ENCODE results near the gene NPBWR2.
A peak's percentile ranks its signal among the peaks of the same experiment; 100 is the strongest.

NPBWR2 gene

DNA sequence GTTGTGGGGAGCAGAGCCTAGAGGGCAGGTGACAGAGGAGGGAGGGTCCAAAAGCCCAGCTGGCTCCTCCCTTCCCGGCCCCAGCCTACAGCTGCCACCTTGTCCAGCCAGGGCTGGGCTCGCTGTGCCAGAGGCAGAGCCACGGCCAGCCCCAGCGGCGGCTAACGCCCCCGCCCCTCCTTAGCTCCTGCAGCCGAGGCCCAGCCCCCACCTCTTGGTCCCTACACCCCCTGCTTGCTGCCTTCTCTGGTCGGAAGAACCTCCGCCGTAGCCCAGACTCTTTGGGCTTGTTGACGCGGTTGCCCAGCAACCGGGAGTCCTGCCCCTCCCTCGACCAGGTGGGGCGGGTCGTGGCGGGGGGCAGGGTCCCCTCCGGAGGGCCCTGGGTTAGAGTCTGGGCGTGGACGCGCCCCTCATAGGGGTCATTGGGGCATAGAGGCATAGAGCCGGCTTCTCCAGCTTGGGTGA is 22.6 kb downstream of the NPBWR2 start:
- no peak for DNase-seq (ENCODE audit: low spot score)

DNA sequence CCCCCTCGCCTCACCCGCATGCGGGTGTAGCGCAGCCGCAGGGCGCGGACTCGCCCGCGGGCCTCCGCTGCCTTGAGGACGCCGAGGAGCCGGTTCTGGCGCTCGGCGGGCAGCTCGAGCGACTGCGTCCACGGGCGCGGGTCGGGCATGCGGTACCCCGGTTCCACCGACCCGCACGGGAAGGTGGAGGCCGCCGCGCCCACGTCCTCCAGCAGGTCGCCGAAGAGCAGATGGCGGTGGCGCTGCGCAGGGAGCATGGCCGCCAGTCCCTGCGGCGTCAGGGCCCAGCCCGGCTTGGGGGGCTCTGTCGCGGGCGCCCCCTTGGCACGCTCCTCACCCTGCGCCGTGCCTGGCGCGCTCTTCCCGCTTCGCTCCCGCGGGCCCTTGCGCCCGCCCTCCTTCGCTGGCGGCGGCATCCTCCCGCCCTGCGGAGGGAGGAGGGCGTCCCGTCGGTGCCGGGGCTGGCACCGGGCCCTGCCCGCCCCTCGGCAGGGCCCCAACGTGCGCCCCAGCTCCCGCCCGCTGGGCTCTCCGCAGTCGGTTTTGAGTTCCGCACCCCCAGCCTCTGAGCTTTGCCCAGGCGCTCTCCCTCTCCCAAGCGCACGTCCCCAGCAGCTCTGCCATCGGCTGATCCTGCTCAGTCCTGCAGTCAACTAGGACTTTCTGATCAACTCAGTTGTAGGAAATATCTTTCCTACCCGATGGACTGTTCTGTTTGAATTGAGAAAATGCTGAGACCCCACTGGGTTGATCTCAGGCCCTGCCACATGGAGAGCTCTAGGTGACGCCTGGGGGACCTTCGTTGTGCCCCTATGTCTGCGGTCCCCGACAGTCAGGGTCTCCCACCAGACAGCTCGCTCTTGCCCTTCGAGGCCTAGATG is 23.3 kb downstream of the NPBWR2 start, which contains the start of gene LKAAEAR1:
TSS of gene LKAAEAR1 (minus strand) at position 595 of the 881 bp plus-strand sequence. CDS start at position 416, 179 bp downstream.
- DNase-seq (ENCODE audit: low spot score): no peak

DNA sequence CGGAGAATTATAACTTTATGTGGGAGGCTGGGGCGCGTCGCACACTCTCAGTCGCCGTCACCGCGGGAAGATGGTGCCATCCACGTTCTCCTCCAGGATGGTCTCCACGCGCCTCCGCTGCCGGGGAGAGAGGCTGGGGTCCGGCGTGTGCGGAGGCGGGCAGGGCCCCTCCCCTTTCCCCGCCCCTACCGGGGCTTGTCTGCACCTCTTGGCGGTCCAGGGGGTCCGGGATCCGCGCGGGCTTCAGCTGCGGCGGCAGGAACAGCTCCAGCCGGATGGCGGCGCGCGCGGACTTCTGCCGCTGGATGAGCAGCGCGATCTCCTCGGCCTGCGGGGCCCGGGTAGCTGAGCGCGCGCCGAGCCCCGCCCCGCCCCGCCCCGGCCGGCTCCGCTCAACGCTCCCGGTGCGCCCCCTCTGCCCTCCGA is 24.0 kb downstream of the NPBWR2 start:
- DNase-seq (ENCODE audit: low spot score): peak; percentile 45

DNA sequence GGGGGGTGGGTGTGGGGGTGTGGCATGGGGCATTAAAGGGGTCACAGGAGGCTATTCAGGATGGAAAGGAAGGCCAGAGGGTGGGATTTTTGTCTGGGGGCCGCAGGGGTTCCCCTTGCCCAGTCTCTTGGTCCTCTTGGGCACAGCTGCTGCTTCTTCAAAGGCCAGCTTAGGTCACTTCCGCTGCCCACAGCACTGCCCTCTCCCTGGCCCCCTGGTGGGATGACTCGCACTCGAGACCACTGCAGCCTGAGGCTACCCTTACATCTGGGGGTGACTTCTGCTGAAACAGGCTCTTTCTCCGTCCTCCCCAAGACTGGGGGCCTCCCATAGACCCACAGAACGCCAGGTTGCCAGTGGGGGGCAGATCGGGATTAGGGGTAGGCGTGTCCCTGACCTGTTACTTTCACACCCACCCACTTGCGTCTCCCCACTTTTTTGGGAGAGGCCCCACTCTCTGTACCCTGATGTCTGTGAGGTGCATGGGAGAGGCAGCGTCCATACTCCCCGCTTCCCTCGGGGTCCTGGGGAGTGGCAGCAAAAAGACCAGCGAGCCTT is 24.5 kb downstream of the NPBWR2 start:
- DNase-seq (ENCODE audit: low spot score): no peak

DNA sequence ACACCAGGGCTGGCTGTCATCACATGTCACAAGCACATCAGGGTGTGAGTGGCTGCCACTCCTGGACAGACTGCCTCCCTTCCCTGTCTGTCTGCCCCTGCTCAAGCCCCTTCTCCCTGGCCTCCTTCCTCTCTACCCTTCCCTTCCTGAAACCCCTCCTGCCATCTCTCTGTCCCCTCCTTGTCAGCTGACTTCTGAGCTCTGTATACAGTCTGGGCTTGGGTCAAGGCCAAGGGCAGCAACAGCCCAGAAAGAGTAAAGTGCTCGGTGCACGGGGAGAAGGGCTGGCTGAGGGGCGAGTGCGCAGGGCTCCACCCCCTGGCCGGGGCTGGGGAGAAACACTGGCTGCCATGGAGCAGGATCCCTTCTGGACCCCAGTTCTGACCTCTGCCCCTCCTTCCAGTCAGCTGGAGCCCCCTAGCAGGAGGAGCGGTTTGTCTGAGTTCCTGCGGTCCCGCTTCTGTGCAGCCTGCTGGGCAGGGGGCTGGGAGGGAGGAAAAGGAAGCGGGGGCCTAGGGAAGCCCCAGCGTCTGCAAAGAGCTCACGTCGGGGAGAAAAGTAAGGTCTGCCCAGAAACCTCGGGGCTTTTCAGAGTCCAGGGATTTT is 25.1 kb downstream of the NPBWR2 start:
- DNase-seq (ENCODE audit: low spot score): no peak

DNA sequence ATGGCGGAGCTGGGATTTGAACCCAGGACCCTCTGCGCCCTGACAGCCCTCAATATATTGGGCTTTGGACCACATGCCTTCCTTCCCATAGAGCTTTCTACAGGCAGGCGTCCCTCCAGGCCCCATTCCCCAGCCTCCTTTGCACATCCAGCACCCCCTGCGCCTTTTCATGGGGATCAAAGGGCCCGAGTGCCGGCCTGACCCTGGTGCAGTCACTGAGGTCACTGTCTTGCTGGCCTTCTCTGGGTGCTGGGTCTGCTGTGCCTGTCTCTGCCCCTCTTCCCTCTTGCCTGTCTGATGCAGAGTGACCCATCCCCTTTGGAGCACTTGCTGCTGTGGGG is 25.8 kb downstream of the NPBWR2 start:
- no peak for DNase-seq (ENCODE audit: low spot score)

DNA sequence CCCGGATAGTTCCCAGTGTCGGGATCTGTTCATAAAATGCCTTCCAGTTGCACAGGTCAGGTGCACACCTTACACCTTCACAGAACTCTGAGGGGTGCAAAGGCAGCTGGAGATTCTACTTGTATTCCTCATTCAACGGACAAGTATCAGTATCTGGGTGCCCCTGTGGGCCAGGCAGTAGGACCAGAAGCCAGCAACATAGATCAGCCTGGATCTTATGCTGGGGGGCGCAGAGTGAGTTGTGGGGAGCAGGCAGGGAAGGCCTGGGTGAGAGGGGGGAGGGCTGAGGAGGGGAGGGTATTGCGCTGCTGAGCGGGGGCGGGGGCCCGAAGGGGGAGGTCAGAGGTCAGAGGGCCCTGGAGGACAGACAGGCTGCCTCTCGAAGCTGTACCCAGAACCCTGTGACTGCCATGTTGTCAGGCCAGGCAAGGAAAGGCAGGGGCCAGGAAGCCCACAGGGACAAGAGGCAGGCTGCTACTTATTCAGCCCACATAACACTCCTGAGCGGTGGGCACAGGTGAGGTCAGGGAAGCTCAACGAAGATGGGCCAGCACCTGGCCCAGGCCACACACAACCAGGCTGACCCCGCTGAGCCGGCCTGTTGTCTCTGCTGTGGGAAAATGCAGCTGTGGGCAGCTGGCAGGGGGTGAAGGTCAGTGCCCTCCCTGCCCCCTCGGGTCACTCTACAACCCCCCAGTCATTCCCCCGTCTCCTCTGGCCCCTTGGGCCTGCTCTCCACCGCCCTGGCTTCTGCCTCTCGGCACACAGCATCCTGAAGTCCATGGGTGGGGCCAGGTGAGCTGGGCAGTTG is 26.3 kb downstream of the NPBWR2 start:
- no peak for DNase-seq (ENCODE audit: low spot score)

DNA sequence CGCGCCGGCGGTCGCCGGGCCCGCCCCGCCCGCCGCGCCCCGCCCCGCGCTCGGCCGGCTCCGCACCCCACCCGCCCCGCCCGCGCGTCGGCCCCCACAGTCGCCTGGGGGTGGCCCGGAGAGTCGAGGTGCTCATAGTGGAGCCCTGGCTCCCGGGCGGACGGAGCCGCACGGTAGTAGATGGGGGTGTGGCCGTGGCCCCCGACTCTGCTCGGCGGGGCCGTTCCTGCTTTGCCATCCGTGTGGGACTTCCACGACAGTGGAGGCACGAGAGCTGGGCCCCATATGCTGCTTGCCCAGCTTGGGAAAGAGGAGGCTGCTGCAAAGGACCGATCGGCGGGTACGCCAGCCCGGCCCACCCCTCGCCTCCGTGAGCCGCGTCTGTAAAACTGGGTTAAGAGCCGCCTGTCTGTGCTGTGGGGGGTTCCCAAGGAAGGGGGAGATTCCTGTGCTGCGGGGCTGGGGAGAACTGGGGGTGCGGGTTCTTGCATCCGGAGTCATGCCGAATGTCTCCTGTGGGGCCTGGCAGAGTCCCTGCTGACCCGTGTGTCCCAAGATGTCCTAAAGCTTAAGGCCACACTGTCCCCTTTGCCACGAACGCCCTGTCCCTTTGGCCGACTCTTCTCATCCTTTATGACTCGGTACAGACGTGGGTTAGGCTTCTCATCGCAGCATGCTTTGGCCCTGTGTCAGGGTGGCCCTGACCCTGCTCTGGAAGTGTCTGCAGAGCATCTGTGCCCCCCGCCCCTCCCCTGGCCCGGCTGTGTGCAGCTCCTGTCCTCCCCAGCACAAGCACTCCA is 27.2 kb downstream of the NPBWR2 start, which contains the start of gene OPRL1:
TSS of gene OPRL1 (plus strand) at position 70 of the 800 bp plus-strand sequence. CDS start 12,639 bp downstream, outside the sequence.
- DNase-seq (ENCODE audit: low spot score): no peak

DNA sequence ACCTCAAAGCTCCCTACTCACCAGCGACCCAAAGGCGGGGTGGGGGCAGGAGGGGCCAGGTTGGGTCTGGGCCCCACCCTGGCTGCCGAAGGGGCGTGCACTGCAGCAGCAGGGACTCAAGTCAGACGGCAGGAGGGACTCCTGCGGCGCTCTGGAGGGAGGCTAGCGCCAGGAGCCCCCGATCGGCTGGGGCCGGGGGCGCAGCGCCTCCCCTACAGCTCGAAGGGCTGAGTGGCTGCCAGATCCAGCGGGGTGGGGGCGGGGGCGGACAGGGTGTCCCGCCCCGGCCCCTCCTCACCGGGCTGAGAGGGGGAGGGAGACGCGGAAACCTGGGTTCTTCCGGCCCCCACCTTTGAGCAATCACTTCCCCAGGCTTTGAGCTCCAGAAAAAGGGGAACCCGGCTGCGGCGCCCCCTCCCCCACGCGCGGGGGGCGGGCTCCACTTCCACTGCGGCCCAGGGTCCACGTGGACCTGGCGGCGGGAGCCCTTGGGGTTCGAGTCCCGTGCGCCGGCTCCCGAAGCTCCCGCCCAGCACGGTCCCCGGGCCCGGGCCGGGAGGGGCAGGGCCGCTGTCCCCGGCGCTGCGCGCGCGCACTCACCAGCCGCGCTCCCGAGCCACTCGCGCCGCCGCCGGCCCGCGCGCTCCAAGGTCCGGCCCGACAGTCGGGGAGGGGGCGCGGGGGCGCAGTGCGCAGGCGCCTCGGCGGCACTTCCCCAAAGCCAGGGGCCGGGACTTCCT is 27.9 kb downstream of the NPBWR2 start, which contains the start of gene RGS19:
TSS of gene RGS19 (minus strand) at position 246 of the 740 bp plus-strand sequence. CDS start 2,632 bp downstream, outside the sequence.
- peak; percentile 45 for DNase-seq (ENCODE audit: low spot score)

DNA sequence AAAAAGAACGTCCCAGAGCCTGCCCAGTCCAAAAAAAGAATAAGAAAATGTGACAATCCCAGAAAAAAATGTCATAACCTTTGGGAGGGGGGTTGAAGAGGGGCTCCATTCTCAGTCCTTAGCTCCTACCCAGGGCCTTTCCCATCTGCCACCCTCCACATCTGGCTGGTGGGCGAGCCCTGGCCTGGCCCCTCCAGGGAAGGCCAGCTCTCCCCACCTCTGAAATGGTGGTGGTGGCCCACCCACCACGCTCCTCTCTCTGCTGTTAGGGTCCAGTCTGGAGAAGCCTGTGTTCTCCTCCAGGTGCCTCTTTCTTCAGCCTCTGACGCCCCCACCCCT is 28.5 kb downstream of the NPBWR2 start:
- DNase-seq (ENCODE audit: low spot score): no peak

DNA sequence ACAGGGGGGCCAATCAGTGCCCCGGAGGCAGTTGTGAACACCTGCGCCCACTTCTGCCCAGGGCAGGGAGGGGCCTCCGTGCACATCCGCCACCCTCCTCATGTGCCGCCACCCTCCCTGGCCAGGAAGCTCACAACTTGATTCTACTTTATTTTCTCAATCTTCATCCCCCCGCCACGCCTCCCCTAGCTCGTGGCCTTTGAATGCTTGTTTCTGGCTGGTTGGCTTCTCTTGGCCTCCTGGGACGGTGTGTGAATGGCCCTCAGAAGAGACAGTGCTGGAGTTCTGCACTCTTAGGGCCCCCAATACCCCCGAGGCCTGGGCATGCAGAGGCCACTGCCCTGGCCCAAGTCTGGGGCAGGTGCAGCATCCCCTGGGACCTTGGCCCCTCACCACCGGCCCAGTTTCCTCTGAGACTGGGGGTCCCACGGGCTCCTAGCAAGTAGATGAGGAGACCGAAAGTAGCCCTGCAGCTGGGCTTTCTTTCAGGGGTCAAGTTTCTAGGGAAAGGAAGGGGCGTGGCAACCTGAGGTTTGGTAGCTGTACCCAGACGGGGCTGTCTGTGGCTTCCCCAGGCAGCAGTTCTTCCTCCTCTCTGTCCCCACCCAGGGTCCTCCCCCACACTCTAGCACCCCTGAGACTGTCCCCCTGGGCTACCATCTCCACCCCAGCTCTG is 29.4 kb downstream of the NPBWR2 start:
- DNase-seq (ENCODE audit: low spot score): no peak

DNA sequence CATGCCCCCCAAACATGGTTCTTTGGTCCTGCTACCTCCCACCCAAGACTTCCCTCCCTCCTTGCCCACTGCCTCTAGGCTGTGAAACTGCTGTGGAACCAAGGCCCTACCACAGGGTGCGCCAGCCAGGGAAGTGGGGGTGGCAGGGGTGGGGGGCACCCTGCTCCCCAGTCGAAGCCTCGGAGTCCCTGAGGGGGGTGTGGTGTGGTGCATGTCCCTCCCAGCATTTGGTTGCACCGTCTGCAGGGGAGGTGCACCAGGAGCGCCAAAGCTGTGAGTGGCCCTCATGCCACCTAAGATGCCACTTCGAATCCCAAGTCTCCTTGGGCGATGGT is 29.9 kb downstream of the NPBWR2 start:
- no peak for DNase-seq (ENCODE audit: low spot score)

DNA sequence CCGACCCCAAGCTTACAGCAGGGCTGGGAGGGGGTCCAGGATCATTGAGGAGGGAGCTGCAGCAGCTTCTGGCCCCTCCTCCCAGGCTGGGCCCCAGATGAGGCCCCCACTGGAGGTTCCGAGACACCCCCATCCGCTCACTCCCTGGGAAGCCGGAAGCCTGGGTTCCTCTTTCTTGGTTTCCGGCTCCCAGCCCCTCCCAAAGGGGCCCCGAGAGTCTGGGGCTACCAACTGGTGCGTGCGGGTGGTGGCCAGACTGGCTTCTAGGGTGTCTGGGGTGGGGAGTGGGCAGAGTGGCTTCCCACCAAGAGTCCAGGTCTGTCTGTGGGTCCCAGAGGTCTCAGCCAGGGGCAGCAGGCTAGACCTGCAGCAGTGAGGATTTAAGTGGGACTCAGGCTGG is 30.3 kb downstream of the NPBWR2 start:
- DNase-seq (ENCODE audit: low spot score): peak; percentile 33

DNA sequence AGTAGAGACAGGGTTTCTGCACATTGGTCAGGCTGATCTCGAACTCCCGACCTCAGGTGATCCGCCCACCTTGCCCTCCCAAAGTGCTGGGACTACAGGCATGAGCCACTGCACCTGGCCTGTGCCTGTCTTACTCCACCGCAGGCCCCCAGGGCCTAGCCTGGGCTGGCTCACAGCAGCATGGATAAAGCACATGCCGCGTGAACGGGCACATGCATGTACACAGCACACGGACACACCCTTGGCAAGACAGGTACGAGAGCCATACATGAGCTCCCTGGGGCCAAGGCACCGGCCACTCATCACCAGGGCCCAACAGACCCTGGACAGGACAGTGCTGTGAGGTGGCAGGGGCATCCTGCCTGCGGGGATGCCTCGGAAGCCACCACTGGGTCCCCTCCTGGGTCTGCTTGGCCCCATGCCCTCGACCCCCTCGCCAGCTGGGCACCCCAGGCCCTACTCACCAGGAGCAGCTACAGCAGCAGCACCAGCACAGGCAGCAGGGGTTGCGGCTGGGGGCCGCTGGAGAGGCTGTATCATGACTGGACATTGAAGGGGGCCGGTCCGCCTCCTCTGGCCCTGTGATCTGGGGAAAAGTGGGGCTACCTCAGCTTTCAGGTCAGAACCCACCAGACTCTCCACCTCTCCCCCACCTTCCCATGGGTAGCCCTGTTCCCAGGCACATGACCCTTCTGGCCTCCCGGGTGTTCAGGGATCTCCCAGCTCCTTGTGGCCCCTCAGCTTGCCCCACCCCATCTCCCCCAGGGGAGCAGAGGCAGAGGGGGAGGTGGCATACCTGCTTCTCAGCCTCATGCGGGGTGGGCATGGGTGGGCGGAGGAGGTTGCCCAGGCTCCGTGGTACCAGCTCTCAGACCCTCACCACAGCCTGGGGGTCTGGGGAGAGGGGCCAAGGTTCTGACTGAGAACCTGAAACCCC is 31.0 kb downstream of the NPBWR2 start:
- no peak for DNase-seq (ENCODE audit: low spot score)

DNA sequence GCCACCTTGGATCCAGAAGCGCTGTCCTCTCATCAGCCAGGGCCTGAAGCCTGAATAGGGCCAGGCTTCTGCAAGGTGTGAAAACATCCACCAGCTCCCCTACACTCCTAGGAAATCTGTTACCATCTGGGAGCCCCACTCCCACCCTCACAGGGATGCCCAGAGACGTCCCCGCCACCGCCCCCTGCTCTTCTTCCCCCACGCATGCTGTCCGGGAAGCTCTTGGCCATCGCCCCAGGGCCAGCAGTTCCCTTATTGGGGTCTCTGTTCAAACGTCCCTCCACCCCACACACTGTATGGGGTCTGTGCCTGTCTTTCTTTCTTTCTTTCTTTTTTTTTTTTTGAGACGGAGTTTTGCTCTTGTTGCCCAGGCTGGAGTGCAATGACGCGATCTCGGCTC is 31.8 kb downstream of the NPBWR2 start:
- no peak for DNase-seq (ENCODE audit: low spot score)

DNA sequence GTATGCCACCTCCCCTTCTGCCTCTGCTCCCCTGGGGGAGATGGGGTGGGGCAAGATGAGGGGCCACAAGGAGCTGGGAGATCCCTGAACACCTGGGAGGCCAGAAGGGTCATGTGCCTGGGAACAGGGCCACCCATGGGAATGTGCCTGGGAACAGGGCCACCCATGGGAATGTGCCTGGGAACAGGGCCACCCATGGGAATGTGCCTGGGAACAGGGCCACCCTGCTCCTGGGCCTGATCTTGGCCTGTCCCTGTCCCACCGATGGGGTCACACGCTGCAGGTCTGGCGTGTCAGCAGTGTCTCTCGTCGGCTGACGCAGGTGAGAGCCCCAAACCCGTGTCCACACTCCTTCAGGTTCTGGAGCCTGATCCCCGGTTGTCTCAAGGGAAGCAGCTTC is 32.4 kb downstream of the NPBWR2 start:
- no peak for DNase-seq (ENCODE audit: low spot score)

DNA sequence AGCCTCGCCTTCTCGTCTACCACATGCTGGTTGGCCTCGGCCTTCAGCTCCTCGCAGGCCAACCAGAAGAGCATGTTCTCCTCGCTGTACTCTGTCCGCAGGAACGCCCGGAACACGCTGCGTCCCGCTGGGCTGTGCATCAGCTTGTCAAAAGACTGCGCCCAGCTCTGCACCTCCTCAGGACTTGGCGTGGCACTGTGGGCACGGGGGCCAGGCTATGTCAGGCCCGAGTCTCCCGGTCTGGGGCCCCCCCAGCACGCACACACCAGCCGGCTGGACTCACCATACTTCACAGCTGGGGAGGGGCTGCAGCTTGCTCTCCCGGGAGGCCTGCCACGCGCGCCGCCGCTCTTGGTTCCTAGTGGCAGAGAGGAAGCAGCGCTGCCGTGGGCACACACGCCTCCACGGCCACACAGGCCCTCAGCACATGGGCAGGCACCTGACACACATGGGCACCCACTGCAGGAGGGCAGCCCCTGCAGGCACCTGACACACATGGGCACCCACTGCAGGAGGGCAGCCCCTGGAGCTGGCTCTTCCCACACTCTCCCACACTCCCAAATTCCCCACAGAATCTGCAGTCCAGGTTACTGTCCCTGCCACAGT is 33.1 kb downstream of the NPBWR2 start:
- no peak for DNase-seq (ENCODE audit: low spot score)

DNA sequence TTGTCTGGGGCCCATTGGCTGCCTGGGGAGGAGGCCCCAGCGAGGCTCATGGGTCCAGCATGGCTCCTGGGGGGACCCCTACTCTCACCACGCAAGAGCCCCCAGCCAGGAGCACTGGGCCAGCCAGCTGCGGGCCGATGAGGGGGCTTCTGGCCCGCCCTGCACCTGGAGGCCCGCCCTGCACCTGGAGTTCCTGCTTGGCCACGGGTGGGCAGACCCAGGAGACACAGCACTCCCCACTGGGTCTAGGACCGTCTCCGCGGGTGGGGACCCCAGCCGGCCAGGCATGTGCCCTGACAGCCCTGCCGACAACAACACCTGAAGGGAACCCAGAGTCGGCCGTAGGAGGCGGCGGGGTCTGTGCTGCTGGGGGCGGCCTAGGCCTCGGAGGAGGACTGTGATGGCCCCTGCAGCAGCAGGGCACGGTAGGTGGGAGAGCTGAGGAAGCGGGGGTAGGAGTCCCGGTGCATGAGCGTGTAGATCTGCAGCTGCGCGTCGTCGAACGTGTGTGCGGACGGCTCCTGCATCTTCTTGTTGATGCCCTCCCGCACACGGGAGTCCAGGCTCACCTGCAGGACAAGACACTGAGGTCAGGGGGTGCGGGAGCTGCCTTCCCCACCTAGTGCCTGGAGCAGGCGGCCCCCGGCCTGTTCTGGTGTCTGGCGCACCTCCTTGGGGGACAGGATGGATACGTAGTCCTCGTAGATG is 33.7 kb downstream of the NPBWR2 start:
- no peak for DNase-seq (ENCODE audit: low spot score)
